Measurements from ENCODE around the gene STUB1. TPM values are rescaled to one million over a fixed set of nuclear protein-coding genes. Genes with fewer than 3 reads are reported as not detected.

The STUB1 gene
- total and polyA plus RNA-seq, 2 donors (not counting 1 experiment from before 2014, with no cell fraction given) = 94.3 to 116 TPM

GRCh38 chr16:727291-727977 is 47.2 kb downstream of the STUB1 start:
- peaks cover 14% of the 10 kb centered on the region for H4K20me1 ChIP-seq (ENCODE audit: control insufficient read depth, insufficient read depth, low read length, poor library complexity, severe bottlenecking)
- H3K4me1 ChIP-seq (ENCODE audit: control insufficient read depth in 2 of 2, insufficient read depth in 2 of 2, low read length in 2 of 2) = peaks cover 10 to 28% of the 10 kb centered on the region in 2 donors
- peak overlapping the region; percentile 62 for H2AFZ ChIP-seq (ENCODE audit: insufficient read depth, low read depth, low read length, poor library complexity, severe bottlenecking)
- under 1% methylated on average over 61 of the region's 61 CpGs for WGBS (ENCODE audit: insufficient coverage)
- no peaks in the 10 kb centered on the region for H3K9me3 ChIP-seq (ENCODE audit: control extremely low read depth in 1 of 3, control insufficient read depth in 2 of 3, insufficient read depth in 1 of 3, low read length in 2 of 3)
- Mint-ChIP-seq H3K27ac (no peak overlapping the region), H3K4me1 (peaks cover 19% of the 10 kb centered on the region), H3K4me3 (peak overlapping the region; percentile 69), H3K9me3 (ENCODE audit: insufficient read depth) (no peaks in the 10 kb centered on the region), H3K27me3 (no peaks in the 10 kb centered on the region)
- intact Hi-C loops (cut with micrococcal nuclease) = loop anchor here (1.0 to 5.0 kb wide), 2 partner anchors 61 to 885 kb away; partner anchors contain the start of genes CHTF18, CRAMP1, IFT140 and RPUSD1
- ChIA-PET CTCF (interaction anchor here (0.8 to 1.8 kb wide), 6 partner anchors 9 to 57 kb away, joined by 3 to 5 read pairs (median 4); partner anchors contain the start of gene CIAO3), POLR2A (interaction anchor here (1.2 to 1.5 kb wide), 3 partner anchors 8 to 13 kb away, joined by 8 to 11 read pairs (median 11); partner anchors contain the start of gene CIAO3)
- H3K27ac ChIP-seq (ENCODE audit: low read length in 2 of 2) = peak overlapping the region; percentile 73 to 87
- ATAC-seq (ENCODE audit: low read depth) (peak; percentile 21), DNase-seq (peak; percentile 69)
- peak overlapping the region; percentile 97 for H3K4me2 ChIP-seq (replicated peaks; ENCODE audit: low read depth, low read length, poor library complexity, severe bottlenecking)
- peak overlapping the region; percentile 86 for H3K9ac ChIP-seq (ENCODE audit: low read length)
- TF ChIP-seq CTCF (IDR thresholded peaks at IDR 0.05) (no peak), EZH2 (IDR thresholded peaks at IDR 0.05; ENCODE audit: borderline replicate concordance, insufficient read depth, low read depth, low read length, poor library complexity, severe bottlenecking) (no peak)
- peak overlapping the region; percentile 42 to 81 (median 70) for H3K4me3 ChIP-seq (ENCODE audit: control extremely low read depth in 1 of 5, extremely low read depth in 1 of 5, insufficient read depth in 1 of 5, low read depth in 2 of 5, low read length in 4 of 5)
- no peaks in the 10 kb centered on the region for H3K27me3 ChIP-seq (replicated peaks in 1 of 4; ENCODE audit: control extremely low read depth in 1 of 4, control insufficient read depth in 3 of 4, insufficient read depth in 4 of 4, low read length in 3 of 4)
- H3K79me2 ChIP-seq (ENCODE audit: control insufficient read depth, insufficient read depth, low read length) = no peaks in the 10 kb centered on the region
- peaks cover 0 to 13% of the 10 kb centered on the region in 2 experiments for H3K36me3 ChIP-seq (replicated peaks in 1 of 2; ENCODE audit: control extremely low read depth in 1 of 2, control insufficient read depth in 1 of 2, extremely low read depth in 1 of 2, insufficient read depth in 2 of 2, low read length in 1 of 2)

All from B cell (primary cell).